HG03558 (cell line): ENCODE results near the gene GPR89B.
"Not testable (repeated sequence)": the region's sequence is repeated elsewhere in the genome, so short reads cannot be mapped to it uniquely, and the experiment has no call there.

ENCODE experiments used
- ATAC-seq: cut with Tn5 transposase; IDR thresholded peaks from one replicate; pipeline ENCODE4 v1.9.1; 2021; ENCODE audit warnings: moderate number of reproducible peaks; ENCODE audit not compliant: unreplicated experiment; ENCODE audit errors: extremely low read depth

GPR89B gene

DNA sequence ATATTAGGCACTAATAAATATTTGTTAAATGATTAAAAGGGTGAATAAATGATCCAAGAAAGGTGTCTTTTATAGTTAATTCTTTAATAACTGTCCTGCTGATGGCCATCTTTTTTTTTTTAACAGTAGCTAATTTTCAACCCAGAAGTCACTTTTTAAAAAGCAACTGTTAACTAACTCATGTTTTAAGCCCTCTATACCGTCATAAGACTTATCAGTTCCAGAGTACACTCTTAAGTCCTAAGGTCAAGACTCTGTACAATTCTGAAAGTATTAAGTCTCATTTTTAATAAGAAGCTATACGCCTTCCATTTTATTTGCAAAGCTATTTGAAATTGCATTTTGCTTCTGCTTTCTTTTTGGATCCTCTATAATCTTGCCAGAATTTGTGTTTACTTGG lies 2.9 kb downstream of the GPR89B start:
- ATAC-seq = not testable (repeated sequence)

GRCh38 chr1:147935296-147935695 lies 7.1 kb downstream of the GPR89B start:
- not testable (repeated sequence) for ATAC-seq

GRCh38 chr1:147940456-147940855 lies 12.2 kb downstream of the GPR89B start:
- not testable (repeated sequence) for ATAC-seq

- ATAC-seq = not testable (repeated sequence)
Observed at GRCh38 chr1:147942563-147942962, 14.3 kb downstream of the GPR89B start.

DNA sequence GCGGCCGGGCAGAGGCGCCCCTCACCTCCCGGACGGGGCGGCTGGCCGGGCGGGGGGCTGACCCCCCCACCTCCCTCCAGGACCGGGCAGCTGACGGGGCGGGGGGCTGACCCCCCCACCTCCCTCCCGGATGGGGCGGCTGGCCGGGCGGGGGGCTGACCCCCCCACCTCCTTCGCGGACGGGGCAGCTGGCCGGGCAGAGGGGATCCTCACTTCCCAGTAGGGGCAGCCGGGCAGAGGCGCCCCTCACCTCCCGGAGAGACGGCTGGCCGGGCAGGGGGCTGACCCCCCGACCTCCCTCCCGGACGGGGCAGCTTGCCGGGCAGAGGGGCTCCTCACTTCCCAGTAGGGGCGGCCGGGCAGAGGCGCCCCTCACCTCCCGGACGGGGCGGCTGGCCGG lies 21.3 kb downstream of the GPR89B start:
- not testable (repeated sequence) for ATAC-seq

- not testable (repeated sequence) for ATAC-seq
Observed at GRCh38 chr1:147958906-147959305, 30.7 kb downstream of the GPR89B start.

DNA sequence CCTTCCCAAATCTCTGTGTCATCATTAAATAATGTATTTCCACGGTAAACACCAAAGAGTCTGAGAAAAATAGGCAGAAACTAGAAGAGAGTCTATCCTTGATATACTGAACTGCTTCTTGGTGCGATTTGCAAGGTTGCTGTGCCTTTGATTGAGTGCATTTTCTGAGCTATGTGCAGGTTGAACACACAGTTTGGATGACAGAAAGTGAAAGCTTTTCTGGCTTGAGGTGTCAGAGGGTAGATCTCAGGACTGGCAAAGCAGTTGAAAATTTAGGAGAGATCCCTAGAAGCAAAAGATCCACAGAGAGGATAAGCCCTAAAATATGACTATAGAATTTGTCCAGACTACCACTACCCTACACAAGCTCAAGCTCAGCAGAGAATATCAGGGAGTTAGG lies 31.5 kb downstream of the GPR89B start:
- not testable (repeated sequence) for ATAC-seq

DNA sequence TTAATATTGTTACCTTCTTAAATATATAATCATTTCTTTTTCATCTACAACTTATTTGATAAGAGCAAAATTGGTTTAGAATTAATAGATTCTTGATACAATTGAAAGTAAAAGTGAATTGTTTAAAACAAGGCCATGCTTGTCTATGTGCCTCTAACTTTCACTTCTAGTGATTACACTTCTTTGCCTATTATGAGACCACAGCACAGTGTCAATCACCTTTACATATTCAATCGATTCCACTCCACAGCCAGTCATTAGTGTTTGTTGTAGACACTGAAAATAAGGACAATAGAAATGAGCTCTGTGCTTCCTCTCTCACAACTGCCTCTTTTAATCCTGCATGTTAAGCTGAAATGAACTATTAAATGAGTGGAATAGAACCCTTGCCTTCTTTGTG lies 36.4 kb downstream of the GPR89B start:
- not testable (repeated sequence) for ATAC-seq

- ATAC-seq = not testable (repeated sequence)
Observed at GRCh38 chr1:147966657-147967056, 38.4 kb downstream of the GPR89B start.

- not testable (repeated sequence) for ATAC-seq
Observed at GRCh38 chr1:147978896-147979651, 50.9 kb downstream of the GPR89B start.

DNA sequence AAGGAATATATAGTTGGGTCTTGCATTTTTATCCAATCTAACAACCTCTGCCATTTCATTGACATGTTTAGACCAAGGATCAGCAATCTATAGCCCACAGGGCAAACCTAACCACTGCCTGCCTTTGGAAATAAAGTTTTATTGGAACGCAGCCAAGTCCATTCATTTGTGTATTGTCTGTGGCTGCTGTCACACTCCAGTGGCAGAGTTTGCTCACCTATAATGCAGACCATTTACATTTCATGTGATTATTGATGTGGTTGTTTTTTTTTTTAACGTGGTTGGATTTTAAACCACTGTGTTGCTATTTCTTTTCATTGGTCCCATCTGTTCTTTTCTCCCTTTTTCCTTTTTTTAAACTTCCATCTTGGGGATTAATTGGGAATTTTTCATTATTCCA lies 57.2 kb downstream of the GPR89B start:
- not testable (repeated sequence) for ATAC-seq

GRCh38 chr1:147987893-147988292 lies 59.7 kb downstream of the GPR89B start:
- not testable (repeated sequence) for ATAC-seq

DNA sequence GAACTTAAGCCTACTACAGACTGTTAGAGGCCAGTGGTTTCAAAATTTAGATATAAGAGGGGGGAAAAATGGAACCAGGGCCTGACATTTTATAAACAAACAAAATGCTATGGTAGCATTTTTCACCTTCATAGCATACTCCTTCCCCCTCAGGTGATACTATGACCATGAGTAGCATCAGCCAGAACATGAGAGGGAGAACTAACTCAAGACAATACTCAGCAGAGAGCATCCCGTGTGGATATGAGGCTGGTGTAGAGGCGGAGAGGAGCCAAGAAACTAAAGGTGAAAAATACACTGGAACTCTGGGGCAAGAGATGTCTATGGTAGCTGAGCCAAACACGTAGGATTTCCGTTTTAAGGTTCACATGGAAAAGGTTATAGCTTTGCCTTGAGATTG lies 64.7 kb downstream of the GPR89B start:
- not testable (repeated sequence) for ATAC-seq

DNA sequence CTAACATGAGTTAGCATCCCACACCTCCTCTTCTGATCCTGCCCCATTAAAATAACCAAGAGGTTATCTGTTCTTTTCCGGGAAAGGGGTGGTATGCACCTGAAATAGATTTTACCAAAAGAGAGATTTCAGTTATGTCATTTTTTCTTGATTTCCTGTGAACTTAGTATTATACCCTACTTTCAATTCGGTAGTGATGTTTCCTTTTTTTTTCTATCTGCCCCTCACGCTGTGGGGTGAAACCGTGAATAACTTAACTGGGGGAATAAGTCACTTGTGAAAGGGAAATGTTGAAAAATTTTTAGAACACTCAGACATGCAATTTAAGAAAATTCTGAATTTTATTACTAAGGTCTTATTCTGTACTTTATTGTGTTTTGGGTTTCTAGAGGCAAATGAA lies 65.2 kb downstream of the GPR89B start:
- ATAC-seq = not testable (repeated sequence)

- ATAC-seq = not testable (repeated sequence)
Observed at GRCh38 chr1:147993825-147994615, 65.8 kb downstream of the GPR89B start.

- not testable (repeated sequence) for ATAC-seq
Observed at GRCh38 chr1:147996088-147996487, 67.9 kb downstream of the GPR89B start.

DNA sequence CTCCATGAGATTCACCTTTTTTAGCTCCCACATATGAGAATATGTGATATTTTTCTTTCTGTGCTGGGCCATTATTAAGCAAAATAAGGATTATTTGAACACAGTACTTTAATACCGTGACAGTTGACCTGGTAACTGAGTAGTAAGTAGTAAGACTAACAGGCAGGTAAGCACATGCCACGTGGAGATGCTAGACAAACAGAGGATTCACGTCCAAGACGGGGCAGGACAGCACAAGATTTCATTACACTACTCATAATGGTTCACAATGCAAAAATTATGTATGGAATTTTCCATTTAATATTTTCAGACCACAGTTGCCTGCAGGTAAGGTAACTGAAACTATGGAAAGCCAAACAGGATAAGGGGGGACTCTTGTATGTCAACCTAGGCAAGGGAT lies 79.5 kb downstream of the GPR89B start:
- not testable (repeated sequence) for ATAC-seq

- no peak for ATAC-seq
Observed at GRCh38 chr1:148010527-148010926, 82.3 kb downstream of the GPR89B start.

DNA sequence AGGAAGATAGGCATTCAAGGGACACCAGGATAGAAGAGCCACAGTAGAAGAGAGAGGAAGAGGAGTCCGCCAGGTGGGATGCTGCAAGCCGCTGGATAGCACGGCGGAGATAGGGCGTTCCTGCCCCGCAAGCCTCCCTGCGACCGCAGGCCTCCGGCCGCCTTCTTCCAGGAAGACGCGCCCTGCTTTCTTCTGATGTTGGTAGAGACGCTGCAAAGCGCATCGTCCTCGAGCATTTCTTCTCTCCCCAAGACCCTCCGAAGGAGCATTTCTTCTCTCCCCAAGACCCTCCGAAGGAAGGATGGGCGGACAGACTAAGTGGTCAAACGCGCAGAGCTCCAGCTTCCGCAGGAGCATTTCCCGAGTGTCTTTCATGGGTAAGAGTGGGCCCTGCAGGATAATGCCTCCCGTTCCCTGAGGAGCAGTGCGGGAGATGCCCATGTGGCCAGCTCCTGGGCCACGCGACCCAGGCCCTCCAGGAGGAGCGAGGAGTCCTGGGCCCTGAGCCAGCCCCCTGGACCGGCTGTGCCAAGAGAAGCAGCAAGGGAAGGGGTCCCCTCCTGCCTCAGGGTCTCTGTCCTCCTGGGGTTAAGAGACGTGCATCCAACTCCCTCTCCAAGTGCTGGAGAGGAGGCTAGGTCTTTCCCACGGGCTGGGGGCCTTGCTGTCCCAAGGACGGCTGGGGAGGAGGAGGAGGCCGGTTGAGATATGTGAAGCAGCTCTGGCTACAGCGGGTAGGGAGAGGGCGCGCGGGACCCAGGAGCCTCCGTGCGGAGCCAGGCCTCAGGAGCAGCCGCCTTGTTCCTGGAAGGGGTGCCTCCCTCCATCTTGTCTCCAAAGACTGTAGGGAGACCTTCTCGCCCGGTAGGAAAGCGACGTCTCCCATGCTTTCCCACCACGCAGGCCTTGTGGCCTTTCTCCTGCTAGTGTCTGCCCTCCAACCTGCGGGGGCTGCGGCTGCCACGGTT lies 85.2 kb downstream of the GPR89B start:
- not testable (repeated sequence) for ATAC-seq
